WTC11 (cell line): ENCODE data around the gene CYB5A. TPM values are rescaled to one million over a fixed set of nuclear protein-coding genes. Genes with fewer than 3 reads are reported as not detected.

Experiments
- ATAC-seq: fragments of 200-7000 bp; cut with Tn5 transposase; 2 replicates; pipeline ENCODE4 v1.10.0; 2021; ENCODE audit warnings: mild to moderate bottlenecking, moderate library complexity
- CTCF ChIA-PET: fragments of 300-600 bp; sonication (Branson Sonifier 250); formaldehyde crosslinking; loops from one replicate; lab custom pipeline; 2021; ENCODE audit warnings: antibody characterized with exemption; lab: Charles Lee
- POLR2A ChIA-PET: fragments of 350-600 bp; sonication (Branson Sonifier 250); formaldehyde crosslinking; loops from one replicate; lab custom pipeline; 2021; ENCODE audit warnings: antibody characterized with exemption; lab: Charles Lee
- DNase-seq: peaks from one replicate; pipeline ENCODE4 v3.0.0; 2021; ENCODE audit warnings: low spot score
- H3K27ac Mint-ChIP-seq: 2 replicates; pipeline ENCODE4 v1.8.0; 2021; ENCODE audit warnings: mixed read lengths
- H3K27me3 Mint-ChIP-seq: 2 replicates; pipeline ENCODE4 v1.8.0; 2021; ENCODE audit warnings: low read depth, mild to moderate bottlenecking, moderate library complexity, mixed read lengths
- H3K36me3 Mint-ChIP-seq: 2 replicates; pipeline ENCODE4 v1.8.0; 2021; ENCODE audit warnings: mixed read lengths
- H3K4me1 Mint-ChIP-seq: 2 replicates; pipeline ENCODE4 v1.8.0; 2022; ENCODE audit warnings: mixed read lengths
- H3K4me3 Mint-ChIP-seq: 2 replicates; pipeline ENCODE4 v1.8.0; 2021; ENCODE audit warnings: mild to moderate bottlenecking, moderate library complexity, mixed read lengths
- H3K9me3 Mint-ChIP-seq: 2 replicates; pipeline ENCODE4 v1.8.0; 2021; ENCODE audit warnings: mixed read lengths
- ATF1 ChIP-seq: sonication (generic); formaldehyde crosslinking; IDR thresholded peaks from 2 replicates; pipeline ENCODE4 v1.8.1; 2023; ENCODE audit warnings: mild to moderate bottlenecking, moderate library complexity, missing genetic modification reagents
- ATF2 ChIP-seq: sonication (generic); formaldehyde crosslinking; IDR thresholded peaks from 2 replicates; pipeline ENCODE4 v1.8.1; 2022; ENCODE audit warnings: low read depth, missing genetic modification reagents, borderline replicate concordance
- CBFB ChIP-seq: sonication (generic); formaldehyde crosslinking; IDR thresholded peaks from 2 replicates; pipeline ENCODE4 v1.8.1; 2022; ENCODE audit warnings: mild to moderate bottlenecking, low read depth, missing genetic modification reagents
- E2F4 ChIP-seq: sonication (generic); formaldehyde crosslinking; IDR thresholded peaks from 2 replicates; pipeline ENCODE4 v1.8.1; 2022; ENCODE audit warnings: low read depth, mild to moderate bottlenecking, moderate library complexity, missing genetic modification reagents, borderline replicate concordance
- GTF2I ChIP-seq: fragments of 250-450 bp; sonication (Bioruptor Pico); conservative IDR thresholded peaks from 2 replicates; pipeline ENCODE4 v1.4.0; 2021; ENCODE audit warnings: mild to moderate bottlenecking
- MYBL2 ChIP-seq: sonication (generic); formaldehyde crosslinking; IDR thresholded peaks from 2 replicates; pipeline ENCODE4 v1.8.1; 2023; ENCODE audit warnings: mild to moderate bottlenecking, moderate library complexity, missing genetic modification reagents
- NFE2L1 ChIP-seq: sonication (generic); formaldehyde crosslinking; IDR thresholded peaks from 2 replicates; pipeline ENCODE4 v1.8.1; 2023; ENCODE audit warnings: missing genetic modification reagents
- NR1H2 ChIP-seq: sonication (generic); formaldehyde crosslinking; IDR thresholded peaks from 2 replicates; pipeline ENCODE4 v1.9.0; 2021; ENCODE audit warnings: mild to moderate bottlenecking, moderate library complexity, missing genetic modification reagents
- OVOL2 ChIP-seq: fragments of 250-450 bp; sonication (Bioruptor Pico); IDR thresholded peaks from 2 replicates; pipeline ENCODE4 v1.9.0; 2021; ENCODE audit warnings: mild to moderate bottlenecking, borderline replicate concordance
- SMAD3 ChIP-seq: sonication (generic); formaldehyde crosslinking; IDR thresholded peaks from 2 replicates; pipeline ENCODE4 v1.8.0; 2022; ENCODE audit warnings: missing genetic modification reagents, mild to moderate bottlenecking, borderline replicate concordance
- TCF7 ChIP-seq: sonication (generic); formaldehyde crosslinking; IDR thresholded peaks from 2 replicates; pipeline ENCODE4 v1.8.0; 2022; ENCODE audit warnings: mild to moderate bottlenecking, low read depth, missing genetic modification reagents, moderate library complexity
- TEAD4 ChIP-seq: sonication (generic); formaldehyde crosslinking; IDR thresholded peaks from 2 replicates; pipeline ENCODE4 v1.8.0; 2022; ENCODE audit warnings: mild to moderate bottlenecking, missing genetic modification reagents
- USF2 ChIP-seq: sonication (generic); formaldehyde crosslinking; IDR thresholded peaks from 2 replicates; pipeline ENCODE4 v1.8.1; 2023; ENCODE audit warnings: mild to moderate bottlenecking, missing genetic modification reagents, moderate library complexity
- ZBTB21 ChIP-seq: sonication (generic); formaldehyde crosslinking; IDR thresholded peaks from 2 replicates; pipeline ENCODE4 v1.8.1; 2023; ENCODE audit warnings: mild to moderate bottlenecking, missing genetic modification reagents, borderline replicate concordance
- ZNF232 ChIP-seq: sonication (generic); formaldehyde crosslinking; IDR thresholded peaks from 2 replicates; pipeline ENCODE4 v1.8.0; 2022; ENCODE audit warnings: mild to moderate bottlenecking, missing genetic modification reagents
- ZNF281 ChIP-seq: sonication (generic); formaldehyde crosslinking; IDR thresholded peaks from 2 replicates; pipeline ENCODE4 v1.8.0; 2023; ENCODE audit warnings: mild to moderate bottlenecking, missing genetic modification reagents
- ZNF317 ChIP-seq: sonication (generic); formaldehyde crosslinking; IDR thresholded peaks from 2 replicates; pipeline ENCODE4 v1.8.1; 2023; ENCODE audit warnings: low read depth, mild to moderate bottlenecking, moderate library complexity, missing genetic modification reagents, borderline replicate concordance
- total RNA-seq: library from RNA; stranded (reverse); gene quantifications from 3 replicates; pipeline ENCODE4 v1.2.3, GENCODE V29; 2021

The CYB5A gene
- total RNA-seq, 1 experiment from 2014 or later, result 127 TPM

GRCh38 chr18:74219056-74219455 lies 72.7 kb downstream of the CYB5A start (continued):
- TF ChIP-seq ATF2 (CRISPR knock-in tag), result no peak
- TF ChIP-seq E2F4 (CRISPR knock-in tag), result no peak
- no peak for TF ChIP-seq CBFB
- no peak for TF ChIP-seq TEAD4 (CRISPR knock-in tag)
- TF ChIP-seq ATF1, result no peak
- no peak for TF ChIP-seq TCF7 (CRISPR knock-in tag)
- TF ChIP-seq SMAD3 (CRISPR knock-in tag), result no peak
- TF ChIP-seq, all 79 proteins: peak for 0

GRCh38 chr18:74217476-74218143 lies 74.2 kb downstream of the CYB5A start:
- Mint-ChIP-seq H3K27ac (no peak overlapping the region), H3K4me3 (no peak overlapping the region), H3K4me1 (no peaks in the 10 kb centered on the region), H3K27me3 (no peaks in the 10 kb centered on the region), H3K9me3 (peaks cover 8% of the 10 kb centered on the region), H3K36me3 (no peaks in the 10 kb centered on the region)
- no peak for ATAC-seq
- POLR2A ChIA-PET, result no interaction called here
- no peak for TF ChIP-seq ZNF317
- TF ChIP-seq NR1H2, result no peak
- no peak for TF ChIP-seq ZNF232 (CRISPR knock-in tag)
- no peak for TF ChIP-seq E2F4 (CRISPR knock-in tag)
- no peak for TF ChIP-seq NFE2L1 (CRISPR knock-in tag)
- TF ChIP-seq OVOL2 (CRISPR knock-in tag), result no peak
- no peak for TF ChIP-seq ZNF281
- TF ChIP-seq TCF7 (CRISPR knock-in tag), result no peak
- no peak for TF ChIP-seq ZBTB21 (CRISPR knock-in tag)
- no peak for TF ChIP-seq GTF2I (CRISPR knock-in tag)
- no peak for TF ChIP-seq USF2 (CRISPR knock-in tag)
- no peak for TF ChIP-seq MYBL2 (CRISPR knock-in tag)
- CTCF ChIA-PET, result no interaction called here
- DNase-seq, result no peak
